Esophagus muscularis mucosa (tissue), 3 donors: ENCODE results near the gene KRT33A.
"Not testable (repeated sequence)": the region's sequence is repeated elsewhere in the genome, so short reads cannot be mapped to it uniquely, and the experiment has no call there.

ENCODE experiments used
- CTCF ChIP-seq, 3 experiments: fragments of 200-600 bp in 2 of 3; fragments of 450-650 bp in 1 of 3; sonication (generic) in 2 of 3; IDR thresholded peaks; one replicate each; pipeline ENCODE4 v1.5.1; 2017 to 2019; ENCODE audit warnings: antibody characterized with exemption in 3 of 3, mild to moderate bottlenecking in 2 of 3, moderate library complexity in 1 of 3
- POLR2A ChIP-seq: fragments of 450-650 bp; IDR thresholded peaks from one replicate; pipeline ENCODE4 v1.6.1; 2017; ENCODE audit warnings: antibody characterized with exemption, moderate library complexity, mild to moderate bottlenecking, low read depth
- POLR2AphosphoS5 ChIP-seq, 2 donors: sonication (generic); formaldehyde crosslinking; IDR thresholded peaks; one replicate each; pipeline ENCODE4 v1.6.1; 2017; ENCODE audit warnings: antibody characterized with exemption in 2 of 2

GRCh38 chr17:41380091-41380490 is 29.5 kb upstream of the KRT33A start:
- not testable (repeated sequence) for TF ChIP-seq POLR2A; POLR2AphosphoS5 (IDR thresholded peaks at IDR 0.05); CTCF (IDR thresholded peaks at IDR 0.05)
